GM18861 (cell line): ENCODE data around the gene PRR33.

Experiments used
- ATAC-seq: cut with Tn5 transposase; IDR thresholded peaks from one replicate; pipeline ENCODE4 v1.9.1; 2021; ENCODE audit not compliant: unreplicated experiment

The PRR33 gene

DNA sequence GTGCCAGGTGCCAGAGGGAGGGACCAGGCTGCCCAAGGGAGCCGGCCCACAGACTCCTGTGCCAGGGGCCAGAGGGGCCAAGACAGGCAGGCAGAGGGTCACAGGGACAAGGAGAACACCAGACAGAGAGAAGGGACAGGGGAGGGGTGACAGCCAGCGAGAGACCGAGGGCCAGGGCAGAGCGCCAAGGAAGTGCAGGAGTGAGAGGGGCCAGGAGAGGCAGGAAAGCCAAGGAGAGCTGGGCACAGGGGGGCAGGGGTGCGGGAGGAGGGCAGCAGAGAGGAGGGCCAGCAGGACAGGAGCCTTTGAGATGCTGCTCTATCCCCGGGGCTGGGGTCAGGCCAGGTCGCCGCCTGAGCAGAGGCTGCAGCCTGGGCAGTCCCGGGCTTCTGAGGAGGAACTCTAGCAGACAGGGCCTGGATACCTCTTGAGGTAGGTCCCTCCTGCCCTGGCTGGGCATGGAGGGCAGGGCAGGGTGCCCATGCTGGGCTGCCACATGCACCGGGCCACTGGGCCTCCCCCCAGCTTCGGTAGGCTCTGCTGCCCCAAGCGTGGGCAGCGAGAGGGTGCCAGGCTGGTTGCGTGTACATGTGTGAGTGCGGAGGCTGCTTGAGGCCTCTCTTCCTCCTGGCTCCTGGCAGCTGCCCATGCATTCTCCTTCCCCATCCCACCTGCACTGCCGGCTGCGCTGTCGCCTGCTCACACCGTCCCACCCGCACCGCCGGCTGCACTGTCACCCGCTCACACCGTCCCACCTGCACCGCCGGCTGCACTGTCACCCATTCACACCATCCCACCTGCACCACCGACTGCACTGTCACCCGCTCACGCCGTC is 26.6 kb downstream of the PRR33 start:
- ATAC-seq: no peak

DNA sequence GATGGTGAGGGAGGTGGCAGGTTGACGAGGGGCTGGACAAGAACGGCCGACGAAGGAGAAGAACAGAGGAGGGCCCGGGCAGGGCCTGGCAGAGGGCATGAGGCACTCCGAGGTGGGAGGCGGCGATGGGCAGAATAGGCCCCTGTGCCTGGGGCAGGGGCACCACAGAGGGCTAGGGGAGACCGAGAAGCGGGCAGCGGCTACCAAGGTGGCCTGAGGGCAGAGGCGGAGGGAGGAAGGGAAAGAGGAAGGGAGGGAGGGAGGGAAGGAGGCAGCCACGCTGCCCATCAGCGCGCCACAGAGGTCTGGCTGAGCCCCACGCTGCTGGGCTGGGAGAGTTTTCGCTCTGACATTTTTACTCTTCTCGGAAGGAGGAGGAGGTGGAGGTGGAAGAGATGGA is 27.5 kb downstream of the PRR33 start:
- ATAC-seq: no peak

DNA sequence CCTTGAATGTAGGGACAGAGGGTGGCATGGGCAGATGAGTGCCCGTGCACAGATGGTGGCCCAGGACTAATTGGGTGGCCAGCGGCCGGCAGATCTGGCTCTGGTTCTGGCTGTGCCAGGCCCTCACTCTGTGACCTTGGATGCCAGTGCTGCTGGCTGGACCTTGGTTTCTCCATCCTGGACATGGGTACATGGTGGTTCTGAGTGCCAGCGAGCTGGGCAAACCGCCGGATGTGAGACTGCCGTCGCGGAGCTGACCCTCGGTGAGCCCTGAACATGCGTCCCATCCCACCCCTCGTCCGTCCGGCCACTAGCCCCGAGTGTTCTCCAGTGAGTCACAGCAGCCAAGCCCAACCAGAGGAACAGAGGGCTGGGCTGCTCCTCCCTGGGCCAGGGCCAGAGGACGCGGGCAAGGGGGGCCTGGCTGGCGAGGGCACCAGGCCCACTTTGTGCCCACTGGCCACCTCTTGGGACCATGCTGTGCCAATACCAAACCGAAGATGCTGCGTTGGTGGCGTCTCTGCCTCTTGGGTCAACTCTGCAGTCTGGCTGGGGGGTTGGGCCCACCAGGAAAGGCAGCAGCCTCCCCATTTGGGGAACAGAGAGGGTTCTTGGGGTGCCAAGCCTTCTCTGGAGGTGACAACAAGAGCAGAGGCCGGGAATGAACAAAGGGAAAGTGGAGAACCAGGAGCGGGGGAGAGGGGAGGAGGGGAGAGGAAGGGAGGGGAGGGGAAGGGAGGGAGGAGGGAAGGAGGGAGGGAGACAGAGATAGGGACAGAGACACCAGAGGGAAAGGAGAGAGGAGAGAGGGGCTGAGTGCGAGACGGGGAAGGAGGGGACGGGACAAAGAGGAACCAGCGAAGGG is 28.1 kb downstream of the PRR33 start:
- ATAC-seq: no peak

DNA sequence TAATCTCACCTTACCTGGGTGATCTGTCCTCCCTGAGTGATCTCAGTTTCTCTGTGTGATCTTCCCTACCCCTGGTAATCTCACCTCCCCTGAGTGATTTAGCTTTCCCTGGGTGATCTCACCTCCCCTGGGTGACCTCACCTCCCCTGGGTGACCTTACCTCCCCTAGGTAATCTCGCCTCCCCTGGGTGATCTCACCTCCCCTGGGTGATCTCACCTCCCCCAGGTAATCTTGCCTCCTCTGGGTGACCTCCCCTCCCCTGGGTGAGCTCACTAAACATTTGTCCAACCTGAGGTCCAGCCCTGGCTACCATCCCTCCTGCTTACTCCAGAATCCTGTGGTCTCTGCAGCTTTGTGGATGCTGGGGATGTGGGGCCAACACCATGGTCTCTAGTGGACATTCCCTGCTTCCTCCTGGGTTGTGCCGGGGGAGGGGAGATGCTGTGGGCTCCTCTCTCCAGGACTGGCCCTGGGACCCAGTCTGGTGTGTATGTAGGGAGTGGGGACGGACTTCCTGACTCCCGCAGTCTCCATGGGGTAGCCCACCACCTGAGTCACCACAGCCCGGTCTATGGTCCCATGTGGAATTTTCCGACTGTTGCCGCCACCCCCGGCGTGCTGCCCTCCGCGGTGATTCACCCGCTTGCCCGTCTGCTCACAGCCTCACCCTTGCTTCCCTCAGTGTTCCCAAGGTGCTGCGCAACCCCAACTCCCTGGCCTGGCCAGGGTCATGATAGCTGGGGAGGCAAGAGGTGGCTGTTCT is 28.9 kb downstream of the PRR33 start:
- ATAC-seq: no peak

DNA sequence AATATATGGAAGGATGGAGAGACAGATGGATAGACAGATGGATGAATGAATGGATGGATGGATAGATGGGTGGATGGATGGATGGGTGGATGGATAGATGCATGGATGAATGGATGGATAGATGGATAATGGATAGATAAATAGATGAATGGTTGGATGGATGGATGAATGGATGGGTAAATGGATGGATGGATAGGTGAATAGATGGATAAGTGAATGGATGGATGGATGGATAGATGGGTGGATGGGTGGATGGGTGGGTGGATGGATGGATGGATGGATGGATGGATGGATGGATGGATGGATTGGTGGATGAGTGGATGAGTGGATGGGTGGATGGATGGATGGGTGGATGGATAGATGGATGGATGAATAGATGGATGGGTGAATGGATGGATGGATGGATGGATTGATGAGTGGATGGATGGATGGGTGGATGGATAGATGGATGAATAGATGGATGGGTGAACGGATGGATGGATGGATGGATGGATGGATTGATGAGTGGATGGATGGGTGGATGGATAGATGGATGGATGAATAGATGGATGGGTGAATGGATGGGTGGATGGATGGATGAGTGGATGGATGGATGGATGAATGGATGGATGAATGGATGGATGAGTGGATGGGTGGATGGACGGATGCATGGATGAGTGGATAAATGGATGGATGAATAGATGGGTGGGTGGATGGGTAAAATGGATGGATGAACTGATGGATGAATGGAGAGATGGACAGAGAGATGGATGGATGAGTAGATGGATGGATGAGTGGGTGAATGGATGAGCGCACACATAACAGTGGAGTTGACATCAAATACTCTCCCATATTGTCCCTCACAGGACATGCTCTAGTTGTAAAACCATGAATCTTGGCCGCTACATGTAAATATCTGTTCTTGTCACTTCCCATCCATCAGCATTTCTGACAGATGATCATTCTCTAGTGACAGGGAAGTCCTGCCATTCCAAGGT is 30.0 kb downstream of the PRR33 start:
- ATAC-seq: no peak

DNA sequence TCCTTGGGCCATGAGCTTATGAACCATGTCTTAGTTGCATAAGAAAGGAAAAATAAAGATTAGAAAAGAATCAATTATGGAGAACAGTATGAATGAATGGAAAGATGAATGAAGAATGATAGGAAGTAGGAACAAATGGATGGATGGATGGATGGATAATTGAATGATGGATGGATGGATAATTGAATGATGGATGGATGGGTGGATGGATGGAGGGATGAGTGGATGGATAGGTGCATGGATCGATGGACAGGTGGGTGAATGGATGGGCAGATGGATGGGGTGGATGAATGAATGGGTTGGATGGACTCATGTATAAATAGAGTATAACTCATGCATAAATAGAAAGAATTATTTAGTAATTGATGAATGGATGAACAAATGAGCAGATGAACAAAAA is 31.6 kb downstream of the PRR33 start:
- no peak for ATAC-seq

DNA sequence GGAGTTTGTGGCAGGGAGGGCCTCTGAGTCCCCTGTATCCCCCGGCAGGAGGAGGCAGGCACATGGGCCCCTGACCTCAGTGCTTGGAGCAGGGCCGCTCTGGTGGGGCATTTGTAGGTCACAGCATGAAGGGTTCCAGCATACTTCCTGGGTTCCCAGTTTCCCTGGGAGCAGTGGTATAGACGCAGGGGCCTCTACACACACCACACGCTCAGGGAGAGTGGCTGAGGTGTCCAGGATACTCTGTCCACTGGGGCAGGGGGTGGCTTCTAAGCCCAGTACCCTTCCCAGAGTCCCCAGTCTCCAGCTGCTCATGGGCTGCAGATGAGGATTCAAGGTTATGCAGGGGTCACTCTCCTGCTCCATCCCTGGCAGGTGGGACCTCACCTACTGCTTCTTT is 32.7 kb downstream of the PRR33 start:
- ATAC-seq: no peak

DNA sequence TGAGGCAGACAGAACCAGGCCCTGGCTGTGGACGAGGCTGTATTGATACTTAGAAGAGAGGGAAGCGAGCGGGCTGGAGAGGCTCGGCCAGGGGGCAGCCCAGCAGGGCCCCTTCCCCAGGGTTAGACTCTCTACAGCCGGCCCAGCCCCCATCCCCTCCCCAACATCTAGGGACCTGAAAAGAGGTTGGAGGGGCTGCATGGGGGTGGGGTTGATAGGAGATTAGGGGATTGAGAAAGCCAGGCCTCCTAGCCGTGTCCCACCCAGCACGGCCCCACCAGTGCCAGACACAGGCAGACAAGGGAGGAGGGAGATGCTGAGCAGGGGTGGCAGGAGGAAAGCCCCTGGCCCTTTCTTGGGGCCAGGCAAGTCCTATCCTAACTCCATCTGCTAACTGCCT is 33.1 kb downstream of the PRR33 start:
- ATAC-seq: no peak

DNA sequence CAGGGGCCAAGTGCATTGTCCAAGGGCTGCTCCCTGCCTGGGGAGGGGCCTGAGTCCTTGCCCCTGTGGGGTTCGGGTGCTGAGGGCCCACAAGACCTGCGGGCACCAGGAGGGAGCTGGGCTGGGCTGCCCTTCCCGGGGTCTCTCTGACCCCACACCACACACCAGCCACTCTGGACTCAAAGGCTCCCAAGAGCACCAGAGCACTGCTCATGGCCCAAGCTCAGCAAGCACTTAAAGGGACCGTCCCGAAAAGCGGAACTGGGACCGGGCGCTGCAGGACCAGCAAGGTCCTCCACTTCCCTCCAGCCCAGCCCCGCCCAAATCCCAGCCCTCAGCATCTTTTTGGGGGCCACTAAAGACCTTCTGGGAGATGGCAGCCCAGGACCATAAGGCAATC is 33.5 kb downstream of the PRR33 start:
- no peak for ATAC-seq

DNA sequence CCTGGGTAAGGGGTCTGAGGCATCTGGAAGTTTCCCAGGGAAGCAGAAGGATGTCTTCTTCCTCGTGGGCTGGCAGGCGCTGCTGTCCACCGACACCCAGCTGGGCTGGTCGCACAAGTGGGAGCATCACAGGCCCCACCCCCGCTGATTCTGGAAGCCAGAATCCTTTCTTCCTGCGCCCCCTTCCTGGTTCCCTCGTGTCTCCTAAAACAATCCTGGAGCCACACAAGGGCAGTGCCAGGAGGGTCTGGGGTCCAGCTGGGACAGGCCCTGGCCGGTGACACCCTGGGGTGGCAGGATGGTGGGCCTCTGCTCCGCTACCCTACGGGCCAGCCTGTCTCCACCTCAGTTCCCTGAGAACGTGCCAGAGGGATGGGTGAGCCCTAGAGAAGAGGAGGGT is 34.6 kb downstream of the PRR33 start:
- ATAC-seq: no peak

DNA sequence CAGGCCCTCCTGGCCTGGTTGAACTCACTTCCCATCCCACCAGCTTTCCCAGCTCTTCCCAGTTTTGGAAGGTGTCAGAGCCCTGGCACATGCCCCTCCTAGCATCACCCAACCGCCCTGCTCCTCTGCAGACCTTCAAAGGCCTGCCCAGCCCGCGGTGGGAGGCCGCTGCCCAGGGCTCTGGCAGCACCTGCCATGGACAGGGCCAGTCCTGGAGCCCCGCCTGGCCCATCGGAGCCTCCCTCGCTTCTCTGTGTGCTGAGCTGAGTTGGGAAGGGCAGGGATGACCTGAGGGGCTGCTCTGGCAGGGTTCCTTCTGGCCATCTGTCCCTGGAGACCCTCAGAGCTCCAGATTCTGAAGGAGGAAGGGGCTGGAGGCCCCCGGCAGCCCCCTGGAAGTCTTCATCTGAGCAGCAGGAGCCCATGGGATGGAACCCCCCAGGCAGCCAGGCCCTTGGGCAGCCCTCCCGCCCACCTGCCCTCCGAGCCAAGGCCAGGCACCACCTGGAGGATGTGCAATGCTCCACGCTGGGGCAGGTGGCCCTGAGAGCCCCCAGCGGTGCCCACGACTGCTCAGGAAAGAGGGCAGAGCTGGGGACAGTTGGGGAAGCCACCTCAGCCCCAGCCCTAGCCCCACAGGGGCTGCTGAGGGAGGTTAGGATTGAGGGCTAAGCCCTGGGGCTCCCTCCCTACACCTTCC is 35.2 kb downstream of the PRR33 start:
- ATAC-seq: no peak

DNA sequence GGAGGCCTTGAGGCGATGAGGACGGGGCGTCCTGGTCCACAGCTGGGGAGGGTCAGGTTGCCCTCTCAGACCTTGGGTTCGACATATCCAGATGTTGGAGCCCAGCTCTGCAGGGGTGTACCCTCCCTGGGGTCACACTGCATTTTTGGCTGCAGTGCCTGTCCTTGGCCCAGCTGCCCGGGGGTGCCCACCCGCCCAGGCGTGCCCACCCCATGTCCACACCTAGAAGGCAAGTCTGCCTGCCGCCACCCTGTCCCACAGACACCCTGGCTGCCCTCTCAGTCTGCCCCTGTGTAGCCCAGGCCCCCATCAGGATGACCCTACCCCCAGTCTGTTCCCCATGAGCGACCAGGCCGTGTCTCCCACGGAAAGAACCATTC is 35.8 kb downstream of the PRR33 start:
- ATAC-seq: no peak

DNA sequence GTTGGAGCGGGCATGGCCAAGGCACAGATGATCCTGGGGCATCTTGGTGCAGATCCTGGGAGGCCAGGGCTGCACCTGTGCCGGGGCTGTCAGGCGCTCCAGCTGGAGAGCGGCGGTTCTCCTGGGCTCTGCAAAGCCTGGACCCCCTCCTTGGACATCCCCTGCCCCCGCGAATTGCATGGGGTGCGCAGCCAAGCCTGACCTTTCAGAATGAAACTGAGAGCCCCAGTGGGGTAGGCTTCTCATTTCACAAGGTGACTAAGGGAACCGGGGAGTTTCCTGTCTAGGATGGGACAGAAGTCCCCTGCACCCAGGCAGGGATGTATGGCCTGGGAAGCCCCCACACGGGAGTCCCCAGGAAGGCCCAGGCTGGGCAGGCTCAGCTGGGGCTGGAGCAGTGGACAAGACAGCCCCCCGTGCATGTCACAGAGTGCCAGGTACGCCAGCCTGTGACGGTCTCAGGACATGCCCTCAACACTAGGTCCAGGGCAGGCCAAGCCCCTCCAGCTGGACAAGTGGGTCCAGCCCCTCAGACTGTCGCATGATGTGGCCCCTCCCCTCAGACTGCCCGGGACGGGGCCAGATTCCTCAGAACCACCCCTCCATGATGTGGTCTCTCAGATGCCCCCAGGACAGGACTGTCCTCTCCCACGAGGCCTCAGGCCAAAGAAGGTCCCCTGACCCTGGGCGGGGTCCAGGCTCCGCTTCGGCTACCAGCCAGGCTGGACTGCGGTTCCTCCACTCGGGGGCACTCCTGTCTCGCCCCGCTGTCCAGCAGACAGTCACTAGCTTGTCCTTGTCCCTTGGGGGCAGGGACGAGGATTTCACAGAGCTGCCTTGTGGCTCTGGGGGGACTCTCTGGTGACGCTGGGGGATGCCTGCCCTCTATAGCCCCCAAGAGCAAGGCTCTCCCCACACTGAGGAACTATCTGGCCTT is 36.5 kb downstream of the PRR33 start:
- peak; percentile 31 for ATAC-seq

DNA sequence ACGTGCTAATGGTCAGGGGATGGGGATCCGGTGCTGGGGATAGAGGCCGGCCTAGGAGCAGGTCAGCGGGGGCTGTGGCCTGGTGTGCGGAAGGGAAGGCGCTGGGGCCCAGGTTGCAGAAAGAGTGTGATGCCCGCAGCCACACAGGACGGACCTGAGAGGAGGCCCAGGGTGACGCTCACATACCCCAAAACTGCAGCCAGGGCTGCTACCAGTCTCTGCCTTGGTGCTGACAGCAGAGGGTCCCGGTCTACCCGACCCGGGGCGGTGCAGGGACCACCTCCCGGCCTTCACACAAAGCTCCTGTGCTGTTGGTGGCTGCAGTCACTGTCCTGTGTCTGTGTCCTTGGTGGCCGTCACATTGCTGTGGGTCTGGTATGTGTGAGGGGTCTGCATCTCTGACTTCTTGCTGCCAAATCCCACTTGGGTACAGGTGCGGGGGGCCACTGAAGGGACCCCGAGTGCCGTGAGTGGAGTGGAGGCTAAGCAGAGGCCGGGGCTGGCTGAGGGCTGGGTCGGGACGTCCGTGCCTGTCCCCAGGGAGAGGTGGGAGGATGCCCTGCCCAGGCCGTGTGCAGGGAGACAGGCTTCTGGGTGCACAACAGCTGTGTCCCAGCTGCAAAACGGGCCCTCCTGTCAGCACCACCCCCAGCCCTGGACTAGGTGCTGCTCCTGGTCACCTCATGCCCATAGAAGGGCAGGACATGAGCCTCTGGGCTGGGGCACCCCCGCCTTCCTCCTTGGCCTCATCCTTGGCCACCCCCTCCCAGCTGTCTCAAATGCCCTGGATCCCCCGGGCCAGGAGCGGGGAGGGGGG is 37.4 kb downstream of the PRR33 start:
- peak; percentile 19 for ATAC-seq

DNA sequence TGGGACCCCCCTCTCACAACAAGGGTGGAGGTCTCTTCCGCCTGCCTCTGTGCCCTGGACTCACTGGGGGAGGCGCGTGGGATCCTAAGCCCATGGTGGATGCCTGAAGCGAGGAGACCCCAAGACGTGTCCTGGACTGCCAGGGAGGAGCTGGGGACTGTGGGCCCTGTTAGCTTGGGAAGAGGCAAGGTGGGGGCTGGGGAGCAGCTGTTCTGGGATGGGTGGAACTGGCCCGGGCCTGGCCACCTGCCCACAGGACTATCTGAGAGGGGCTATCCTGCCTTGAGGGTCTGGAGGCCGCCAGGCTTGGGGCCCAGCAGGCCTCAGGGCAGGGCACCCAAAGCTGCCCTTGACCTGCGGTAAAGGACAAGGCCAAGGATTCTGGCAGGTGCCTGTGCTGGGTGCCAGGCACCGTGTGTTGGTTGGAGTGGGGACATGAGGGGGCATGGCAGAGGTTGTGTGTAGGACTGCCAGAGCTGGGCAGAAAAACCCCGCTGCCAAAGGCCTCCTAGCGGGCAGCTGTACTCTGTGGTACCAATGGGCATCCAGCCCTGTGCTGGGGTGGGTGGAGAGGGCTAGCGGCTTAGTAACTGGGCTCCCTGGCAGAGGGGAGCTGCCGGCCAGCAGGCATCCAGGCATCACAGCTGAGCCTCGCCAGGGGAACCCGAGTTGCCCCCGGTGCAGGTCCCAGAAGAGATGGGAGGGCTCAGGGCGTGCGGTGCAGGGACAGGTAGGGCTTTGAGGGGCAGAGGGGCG is 38.1 kb downstream of the PRR33 start:
- no peak for ATAC-seq

DNA sequence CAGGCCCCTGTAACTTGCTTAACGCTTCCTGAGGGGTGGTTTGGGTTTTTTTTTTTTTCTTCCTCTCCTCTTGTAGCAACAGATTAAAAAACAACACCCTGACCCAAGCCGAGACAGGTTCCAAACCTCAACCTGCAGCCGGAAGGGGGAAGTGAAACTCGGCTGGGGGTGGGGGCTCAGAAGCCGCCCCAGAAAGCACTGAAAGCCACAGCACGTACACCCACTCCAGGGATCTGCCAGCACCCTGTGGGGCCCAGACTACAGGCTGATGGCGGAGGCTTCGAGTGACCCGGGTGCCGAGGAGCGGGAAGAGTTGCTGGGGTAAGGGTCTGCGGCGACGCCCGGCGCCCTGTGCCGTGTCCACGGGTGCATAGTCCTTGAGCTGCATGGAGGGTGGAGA is 38.8 kb downstream of the PRR33 start, which contains the start of gene LSP1:
Gene LSP1, plus strand, starts transcription at position 208 of the 400 bp plus-strand sequence. Its CDS starts 61 bp downstream, at position 269.
- peak; percentile 34 for ATAC-seq
